ENCODE data around the gene GLRX5.
"Not testable (repeated sequence)": the region's sequence is repeated elsewhere in the genome, so short reads cannot be mapped to it uniquely, and the experiment has no call there.

GLRX5 gene

DNA sequence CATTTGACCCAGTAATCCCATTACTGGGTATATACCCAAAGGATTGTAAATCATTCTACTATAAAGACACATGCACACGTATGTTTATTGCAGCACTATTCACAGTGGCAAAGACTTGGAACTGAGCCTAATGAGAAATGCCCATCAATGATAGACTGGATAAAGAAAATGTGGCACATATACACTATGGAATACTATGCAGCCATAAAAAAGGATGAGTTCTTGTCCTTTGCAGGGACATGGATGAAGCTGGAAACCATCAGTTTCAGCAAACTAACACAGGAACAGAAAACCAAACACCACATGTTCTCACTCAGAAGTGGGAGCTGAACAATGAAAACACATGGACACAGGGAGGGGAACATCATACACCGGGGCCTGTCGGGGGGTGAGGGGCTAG, 56.3 kb downstream of the GLRX5 start:
- not testable (repeated sequence) for H3K9me3 Mint-ChIP-seq; H3K27ac Mint-ChIP-seq; H3K4me3 Mint-ChIP-seq; ATAC-seq (ENCODE audit: low read depth); DNase-seq (ENCODE audit: low spot score in 2 of 2); H3K4me1 Mint-ChIP-seq; H3K36me3 Mint-ChIP-seq
- peaks cover 15% of the 10 kb centered on the region for H3K27me3 Mint-ChIP-seq

Data from memory B cell (primary cell).